ENCODE results near the gene LRRC8C. TPM values are rescaled to one million over a fixed set of nuclear protein-coding genes. Genes with fewer than 3 reads are reported as not detected.

Gene LRRC8C
- total RNA-seq, 1 donor, result 2.2 TPM

DNA sequence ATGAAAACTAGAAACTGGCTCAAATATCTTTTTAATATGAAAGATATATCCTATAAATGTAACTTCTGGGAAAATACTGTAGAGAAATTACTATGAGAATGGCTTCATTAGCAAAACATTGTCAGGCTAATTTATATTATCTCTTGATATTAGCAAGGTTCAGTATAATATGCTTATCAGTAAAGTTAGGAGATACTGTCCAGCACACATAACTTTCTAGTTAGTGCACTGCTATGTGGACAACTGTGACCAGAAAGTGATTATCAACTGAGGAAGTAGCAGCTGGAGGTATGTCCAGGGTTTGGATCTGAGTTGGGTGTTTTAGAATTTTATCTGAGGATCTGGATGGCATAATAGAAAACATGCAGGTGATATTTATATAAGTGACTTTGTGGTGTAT lies 7.5 kb downstream of the LRRC8C start:
- no peaks in the 10 kb centered on the region for H3K9me3 ChIP-seq (ENCODE audit: low read depth, low read length)
- no peaks in the 10 kb centered on the region for H4K20me1 ChIP-seq (ENCODE audit: insufficient read depth, low read length)
- peaks cover 15% of the 10 kb centered on the region for H3K4me1 ChIP-seq (ENCODE audit: insufficient read depth, low read length)
- no peak overlapping the region for H2AFZ ChIP-seq (ENCODE audit: low read length)
- H3K27ac ChIP-seq (ENCODE audit: low read depth, low read length), result no peak overlapping the region
- no peak overlapping the region for H3K4me3 ChIP-seq (ENCODE audit: insufficient read depth, low read length)
- TF ChIP-seq, protein P1, sequence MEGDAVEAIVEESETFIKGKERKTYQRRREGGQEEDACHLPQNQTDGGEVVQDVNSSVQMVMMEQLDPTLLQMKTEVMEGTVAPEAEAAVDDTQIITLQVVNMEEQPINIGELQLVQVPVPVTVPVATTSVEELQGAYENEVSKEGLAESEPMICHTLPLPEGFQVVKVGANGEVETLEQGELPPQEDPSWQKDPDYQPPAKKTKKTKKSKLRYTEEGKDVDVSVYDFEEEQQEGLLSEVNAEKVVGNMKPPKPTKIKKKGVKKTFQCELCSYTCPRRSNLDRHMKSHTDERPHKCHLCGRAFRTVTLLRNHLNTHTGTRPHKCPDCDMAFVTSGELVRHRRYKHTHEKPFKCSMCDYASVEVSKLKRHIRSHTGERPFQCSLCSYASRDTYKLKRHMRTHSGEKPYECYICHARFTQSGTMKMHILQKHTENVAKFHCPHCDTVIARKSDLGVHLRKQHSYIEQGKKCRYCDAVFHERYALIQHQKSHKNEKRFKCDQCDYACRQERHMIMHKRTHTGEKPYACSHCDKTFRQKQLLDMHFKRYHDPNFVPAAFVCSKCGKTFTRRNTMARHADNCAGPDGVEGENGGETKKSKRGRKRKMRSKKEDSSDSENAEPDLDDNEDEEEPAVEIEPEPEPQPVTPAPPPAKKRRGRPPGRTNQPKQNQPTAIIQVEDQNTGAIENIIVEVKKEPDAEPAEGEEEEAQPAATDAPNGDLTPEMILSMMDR (IDR thresholded peaks at IDR 0.05; ENCODE audit: extremely low read depth, low read depth, low read length), result no peak
- no peak for DNase-seq (ENCODE audit: insufficient read length, low spot score, missing footprints)
- no peak overlapping the region for H3K4me2 ChIP-seq (ENCODE audit: insufficient read depth, low read length)
- no peaks in the 10 kb centered on the region for H3K27me3 ChIP-seq (ENCODE audit: insufficient read depth, low read length)
- peaks cover 24% of the 10 kb centered on the region for H3K79me2 ChIP-seq (ENCODE audit: insufficient read depth, low read length)
- H3K36me3 ChIP-seq (ENCODE audit: insufficient read depth, low read length), result no peaks in the 10 kb centered on the region

DNA sequence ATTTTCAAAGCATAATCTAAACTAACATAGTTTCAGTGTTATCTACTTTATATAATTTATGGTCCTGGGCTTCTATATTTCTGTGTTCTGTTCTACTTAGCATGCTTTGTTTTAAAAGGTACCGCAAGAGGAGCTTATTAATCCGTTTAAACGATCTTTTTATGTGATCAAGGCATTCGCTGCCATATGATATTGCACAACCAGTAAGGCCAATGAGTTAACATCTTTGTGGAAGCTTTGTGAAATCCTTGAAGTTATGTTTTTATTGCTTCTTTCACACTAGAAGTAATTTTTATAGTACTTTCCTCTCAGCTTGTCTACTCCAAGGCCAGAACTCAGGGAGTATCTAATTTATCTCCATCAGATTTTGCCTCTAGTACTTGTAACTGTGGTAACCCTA lies 8.9 kb downstream of the LRRC8C start:
- Histone ChIP-seq H3K36me3 (ENCODE audit: insufficient read depth, low read length) (no peaks in the 10 kb centered on the region), H3K27ac (ENCODE audit: low read depth, low read length) (no peak overlapping the region), H3K79me2 (ENCODE audit: insufficient read depth, low read length) (peaks cover 24% of the 10 kb centered on the region), H3K4me2 (ENCODE audit: insufficient read depth, low read length) (no peak overlapping the region), H3K9me3 (ENCODE audit: low read depth, low read length) (no peaks in the 10 kb centered on the region), H4K20me1 (ENCODE audit: insufficient read depth, low read length) (no peaks in the 10 kb centered on the region), H3K4me3 (ENCODE audit: insufficient read depth, low read length) (no peak overlapping the region), H3K27me3 (ENCODE audit: insufficient read depth, low read length) (no peaks in the 10 kb centered on the region), H2AFZ (ENCODE audit: low read length) (no peak overlapping the region), H3K4me1 (ENCODE audit: insufficient read depth, low read length) (peaks cover 2% of the 10 kb centered on the region)
- DNase-seq (ENCODE audit: insufficient read length, low spot score, missing footprints), result no peak
- TF ChIP-seq, protein P1 (IDR thresholded peaks at IDR 0.05; ENCODE audit: extremely low read depth, low read depth, low read length), result no peak

DNA sequence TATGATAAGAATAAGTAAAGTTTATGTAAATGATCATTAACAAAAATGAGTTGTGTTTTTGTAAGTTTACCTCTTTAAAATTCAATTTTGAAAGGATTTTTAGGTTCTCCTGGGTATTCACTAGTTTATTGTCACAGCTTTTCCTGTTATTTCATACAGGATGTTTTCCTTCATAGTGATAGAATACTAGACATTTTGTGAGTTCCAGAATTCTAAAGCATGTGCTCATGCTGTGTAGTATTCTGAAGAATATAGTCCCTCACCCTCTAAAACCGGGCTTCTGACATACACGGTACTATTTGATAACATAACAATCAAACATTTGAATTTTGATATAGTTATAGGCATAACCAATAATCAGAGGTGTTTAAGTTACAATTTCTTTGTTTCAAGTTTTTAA lies 10.7 kb downstream of the LRRC8C start:
- Histone ChIP-seq H3K9me3 (ENCODE audit: low read depth, low read length) (no peaks in the 10 kb centered on the region), H3K4me2 (ENCODE audit: insufficient read depth, low read length) (no peak overlapping the region), H2AFZ (ENCODE audit: low read length) (no peak overlapping the region), H3K4me1 (ENCODE audit: insufficient read depth, low read length) (peaks cover 2% of the 10 kb centered on the region), H3K79me2 (ENCODE audit: insufficient read depth, low read length) (peaks cover 13% of the 10 kb centered on the region), H3K27me3 (ENCODE audit: insufficient read depth, low read length) (no peaks in the 10 kb centered on the region), H3K27ac (ENCODE audit: low read depth, low read length) (no peak overlapping the region), H3K36me3 (ENCODE audit: insufficient read depth, low read length) (no peaks in the 10 kb centered on the region), H3K4me3 (ENCODE audit: insufficient read depth, low read length) (no peak overlapping the region), H4K20me1 (ENCODE audit: insufficient read depth, low read length) (no peaks in the 10 kb centered on the region)
- TF ChIP-seq, protein P1 (IDR thresholded peaks at IDR 0.05; ENCODE audit: extremely low read depth, low read depth, low read length), result no peak
- no peak for DNase-seq (ENCODE audit: insufficient read length, low spot score, missing footprints)

DNA sequence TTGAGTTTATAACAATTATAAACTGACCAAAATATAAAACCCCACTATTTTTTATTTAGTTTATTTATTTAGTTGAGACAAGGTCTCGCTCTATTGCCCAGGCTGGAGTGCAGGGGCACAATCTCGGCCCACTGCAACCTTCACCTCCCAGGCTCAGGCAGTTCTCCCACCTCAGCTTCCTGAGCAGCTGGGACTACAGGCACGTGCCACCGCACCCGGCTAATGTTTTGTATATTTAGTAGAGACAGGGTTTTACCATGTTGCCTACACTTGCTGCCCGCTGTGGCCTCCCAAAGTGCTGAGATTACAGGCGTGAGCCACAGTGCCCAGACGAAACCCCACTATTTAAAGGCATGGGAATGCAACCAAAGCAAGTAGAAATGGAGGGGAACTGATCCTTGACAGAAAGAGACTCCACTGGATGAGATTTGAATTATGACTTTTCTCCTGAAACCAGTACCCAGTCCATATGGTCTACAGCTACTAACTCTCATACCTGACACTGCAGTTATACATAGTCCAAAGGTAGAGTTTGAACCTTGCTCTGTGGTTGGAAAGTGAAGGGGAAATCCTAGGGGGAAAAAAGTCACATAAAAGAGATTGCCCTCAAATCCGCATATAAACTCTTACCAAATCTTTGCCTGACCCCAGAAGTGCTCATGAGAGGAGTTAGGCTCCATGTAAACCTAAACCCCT lies 11.3 kb downstream of the LRRC8C start:
- H3K4me3 ChIP-seq (ENCODE audit: insufficient read depth, low read length), result no peak overlapping the region
- no peaks in the 10 kb centered on the region for H3K9me3 ChIP-seq (ENCODE audit: low read depth, low read length)
- H3K27ac ChIP-seq (ENCODE audit: low read depth, low read length), result no peak overlapping the region
- peaks cover 11% of the 10 kb centered on the region for H3K79me2 ChIP-seq (ENCODE audit: insufficient read depth, low read length)
- H2AFZ ChIP-seq (ENCODE audit: low read length), result no peak overlapping the region
- peaks cover 2% of the 10 kb centered on the region for H3K4me1 ChIP-seq (ENCODE audit: insufficient read depth, low read length)
- H3K36me3 ChIP-seq (ENCODE audit: insufficient read depth, low read length), result no peaks in the 10 kb centered on the region
- DNase-seq (ENCODE audit: insufficient read length, low spot score, missing footprints), result no peak
- no peaks in the 10 kb centered on the region for H3K27me3 ChIP-seq (ENCODE audit: insufficient read depth, low read length)
- TF ChIP-seq, protein P1 (IDR thresholded peaks at IDR 0.05; ENCODE audit: extremely low read depth, low read depth, low read length), result no peak
- no peak overlapping the region for H3K4me2 ChIP-seq (ENCODE audit: insufficient read depth, low read length)
- H4K20me1 ChIP-seq (ENCODE audit: insufficient read depth, low read length), result no peaks in the 10 kb centered on the region

Measured in osteoblast (primary cell).